ENCODE measurements around the gene C1orf116. TPM values are rescaled to one million over a fixed set of nuclear protein-coding genes. Genes with fewer than 3 reads are reported as not detected.

C1orf116 gene
- total RNA-seq, 1 donor from 2014 or later: not detected

GRCh38 chr1:207015791-207016190, 16.8 kb downstream of the C1orf116 start:
- Histone ChIP-seq H3K4me1 (ENCODE audit: control insufficient read depth in 3 of 3, insufficient read depth in 3 of 3, low read length in 3 of 3) (no peaks in the 10 kb centered on the region), H3K27ac (ENCODE audit: low read depth, low read length) (no peak overlapping the region), H3K4me3 (ENCODE audit: low read length in 3 of 3) (no peak overlapping the region), H3K27me3 (ENCODE audit: control insufficient read depth in 3 of 3, insufficient read depth in 3 of 3, low read length in 3 of 3) (peaks cover 0 to 9% (median 0%) of the 10 kb centered on the region in 3 donors), H3K9ac (ENCODE audit: low read depth in 1 of 3, low read length in 3 of 3) (no peak overlapping the region), H3K36me3 (ENCODE audit: control insufficient read depth in 3 of 3, insufficient read depth in 3 of 3, low read length in 3 of 3) (no peaks in the 10 kb centered on the region), H3K9me3 (ENCODE audit: control insufficient read depth in 3 of 3, low read length in 3 of 3) (no peaks in the 10 kb centered on the region)

- peaks cover 0 to 9% (median 0%) of the 10 kb centered on the region in 3 donors for H3K27me3 ChIP-seq (ENCODE audit: control insufficient read depth in 3 of 3, insufficient read depth in 3 of 3, low read length in 3 of 3)
- no peak overlapping the region for H3K4me3 ChIP-seq (ENCODE audit: low read length in 3 of 3)
- no peaks in the 10 kb centered on the region for H3K9me3 ChIP-seq (ENCODE audit: control insufficient read depth in 3 of 3, low read length in 3 of 3)
- no peak overlapping the region for H3K9ac ChIP-seq (ENCODE audit: low read depth in 1 of 3, low read length in 3 of 3)
- H3K4me1 ChIP-seq (ENCODE audit: control insufficient read depth in 3 of 3, insufficient read depth in 3 of 3, low read length in 3 of 3): no peaks in the 10 kb centered on the region
- H3K27ac ChIP-seq (ENCODE audit: low read depth, low read length): no peak overlapping the region
- H3K36me3 ChIP-seq (ENCODE audit: control insufficient read depth in 3 of 3, insufficient read depth in 3 of 3, low read length in 3 of 3): no peaks in the 10 kb centered on the region
Measured at GRCh38 chr1:207014728-207015127, 17.8 kb downstream of the C1orf116 start.

- H3K27ac ChIP-seq (ENCODE audit: low read depth, low read length): no peak overlapping the region
- no peaks in the 10 kb centered on the region for H3K9me3 ChIP-seq (ENCODE audit: control insufficient read depth in 3 of 3, low read length in 3 of 3)
- no peak overlapping the region for H3K4me3 ChIP-seq (ENCODE audit: low read length in 3 of 3)
- no peak overlapping the region for H3K9ac ChIP-seq (ENCODE audit: low read depth in 1 of 3, low read length in 3 of 3)
- peaks cover 0 to 4% (median 0%) of the 10 kb centered on the region in 3 donors for H3K27me3 ChIP-seq (ENCODE audit: control insufficient read depth in 3 of 3, insufficient read depth in 3 of 3, low read length in 3 of 3)
- no peaks in the 10 kb centered on the region for H3K4me1 ChIP-seq (ENCODE audit: control insufficient read depth in 3 of 3, insufficient read depth in 3 of 3, low read length in 3 of 3)
- H3K36me3 ChIP-seq (ENCODE audit: control insufficient read depth in 3 of 3, insufficient read depth in 3 of 3, low read length in 3 of 3): no peaks in the 10 kb centered on the region
Measured at GRCh38 chr1:207013321-207014085, 19.1 kb downstream of the C1orf116 start.

- no peak overlapping the region for H3K27ac ChIP-seq (ENCODE audit: low read depth, low read length)
- H3K4me1 ChIP-seq (ENCODE audit: control insufficient read depth in 3 of 3, insufficient read depth in 3 of 3, low read length in 3 of 3): no peaks in the 10 kb centered on the region
- H3K36me3 ChIP-seq (ENCODE audit: control insufficient read depth in 3 of 3, insufficient read depth in 3 of 3, low read length in 3 of 3): no peaks in the 10 kb centered on the region
- no peak overlapping the region for H3K4me3 ChIP-seq (ENCODE audit: low read length in 3 of 3)
- H3K27me3 ChIP-seq (ENCODE audit: control insufficient read depth in 3 of 3, insufficient read depth in 3 of 3, low read length in 3 of 3): peaks cover 0 to 4% (median 0%) of the 10 kb centered on the region in 3 donors
- no peaks in the 10 kb centered on the region for H3K9me3 ChIP-seq (ENCODE audit: control insufficient read depth in 3 of 3, low read length in 3 of 3)
- no peak overlapping the region for H3K9ac ChIP-seq (ENCODE audit: low read depth in 1 of 3, low read length in 3 of 3)
Measured at GRCh38 chr1:207010726-207011125, 21.8 kb downstream of the C1orf116 start.

GRCh38 chr1:207009945-207010344, 22.6 kb downstream of the C1orf116 start:
- Histone ChIP-seq H3K4me1 (ENCODE audit: control insufficient read depth in 3 of 3, insufficient read depth in 3 of 3, low read length in 3 of 3) (no peaks in the 10 kb centered on the region), H3K9me3 (ENCODE audit: control insufficient read depth in 3 of 3, low read length in 3 of 3) (no peaks in the 10 kb centered on the region), H3K27ac (ENCODE audit: low read depth, low read length) (no peak overlapping the region), H3K36me3 (ENCODE audit: control insufficient read depth in 3 of 3, insufficient read depth in 3 of 3, low read length in 3 of 3) (no peaks in the 10 kb centered on the region), H3K27me3 (ENCODE audit: control insufficient read depth in 3 of 3, insufficient read depth in 3 of 3, low read length in 3 of 3) (peaks cover 0 to 4% (median 0%) of the 10 kb centered on the region in 3 donors), H3K9ac (ENCODE audit: low read depth in 1 of 3, low read length in 3 of 3) (no peak overlapping the region), H3K4me3 (ENCODE audit: low read length in 3 of 3) (no peak overlapping the region)

GRCh38 chr1:207009182-207009850, 23.2 kb downstream of the C1orf116 start:
- Histone ChIP-seq H3K9ac (ENCODE audit: low read depth in 1 of 3, low read length in 3 of 3) (no peak overlapping the region), H3K36me3 (ENCODE audit: control insufficient read depth in 3 of 3, insufficient read depth in 3 of 3, low read length in 3 of 3) (no peaks in the 10 kb centered on the region), H3K4me3 (ENCODE audit: low read length in 3 of 3) (no peak overlapping the region), H3K27me3 (ENCODE audit: control insufficient read depth in 3 of 3, insufficient read depth in 3 of 3, low read length in 3 of 3) (peaks cover 0 to 4% (median 0%) of the 10 kb centered on the region in 3 donors), H3K4me1 (ENCODE audit: control insufficient read depth in 3 of 3, insufficient read depth in 3 of 3, low read length in 3 of 3) (no peaks in the 10 kb centered on the region), H3K27ac (ENCODE audit: low read depth, low read length) (no peak overlapping the region), H3K9me3 (ENCODE audit: control insufficient read depth in 3 of 3, low read length in 3 of 3) (no peaks in the 10 kb centered on the region)

- Histone ChIP-seq H3K9ac (ENCODE audit: low read depth in 1 of 3, low read length in 3 of 3) (no peak overlapping the region), H3K27me3 (ENCODE audit: control insufficient read depth in 3 of 3, insufficient read depth in 3 of 3, low read length in 3 of 3) (no peaks in the 10 kb centered on the region), H3K27ac (ENCODE audit: low read depth, low read length) (no peak overlapping the region), H3K36me3 (ENCODE audit: control insufficient read depth in 3 of 3, insufficient read depth in 3 of 3, low read length in 3 of 3) (no peaks in the 10 kb centered on the region), H3K9me3 (ENCODE audit: control insufficient read depth in 3 of 3, low read length in 3 of 3) (no peaks in the 10 kb centered on the region), H3K4me3 (ENCODE audit: low read length in 3 of 3) (no peak overlapping the region), H3K4me1 (ENCODE audit: control insufficient read depth in 3 of 3, insufficient read depth in 3 of 3, low read length in 3 of 3) (no peaks in the 10 kb centered on the region)
Measured at GRCh38 chr1:207007352-207008033, 25.1 kb downstream of the C1orf116 start.

GRCh38 chr1:207006914-207007313, 25.6 kb downstream of the C1orf116 start:
- Histone ChIP-seq H3K27ac (ENCODE audit: low read depth, low read length) (no peak overlapping the region), H3K9me3 (ENCODE audit: control insufficient read depth in 3 of 3, low read length in 3 of 3) (no peaks in the 10 kb centered on the region), H3K27me3 (ENCODE audit: control insufficient read depth in 3 of 3, insufficient read depth in 3 of 3, low read length in 3 of 3) (no peaks in the 10 kb centered on the region), H3K9ac (ENCODE audit: low read depth in 1 of 3, low read length in 3 of 3) (no peak overlapping the region), H3K36me3 (ENCODE audit: control insufficient read depth in 3 of 3, insufficient read depth in 3 of 3, low read length in 3 of 3) (no peaks in the 10 kb centered on the region), H3K4me3 (ENCODE audit: low read length in 3 of 3) (no peak overlapping the region), H3K4me1 (ENCODE audit: control insufficient read depth in 3 of 3, insufficient read depth in 3 of 3, low read length in 3 of 3) (no peaks in the 10 kb centered on the region)

GRCh38 chr1:207006083-207006482, 26.5 kb downstream of the C1orf116 start:
- Histone ChIP-seq H3K4me1 (ENCODE audit: control insufficient read depth in 3 of 3, insufficient read depth in 3 of 3, low read length in 3 of 3) (no peaks in the 10 kb centered on the region), H3K9me3 (ENCODE audit: control insufficient read depth in 3 of 3, low read length in 3 of 3) (no peaks in the 10 kb centered on the region), H3K36me3 (ENCODE audit: control insufficient read depth in 3 of 3, insufficient read depth in 3 of 3, low read length in 3 of 3) (no peaks in the 10 kb centered on the region), H3K27ac (ENCODE audit: low read depth, low read length) (no peak overlapping the region), H3K4me3 (ENCODE audit: low read length in 3 of 3) (no peak overlapping the region), H3K27me3 (ENCODE audit: control insufficient read depth in 3 of 3, insufficient read depth in 3 of 3, low read length in 3 of 3) (no peaks in the 10 kb centered on the region), H3K9ac (ENCODE audit: low read depth in 1 of 3, low read length in 3 of 3) (no peak overlapping the region)

All from skeletal muscle tissue (tissue), 4 donors.